ENCODE measurements around the gene GDF15.
A peak's percentile ranks its signal among the peaks of the same experiment; 100 is the strongest.

GDF15 gene

DNA sequence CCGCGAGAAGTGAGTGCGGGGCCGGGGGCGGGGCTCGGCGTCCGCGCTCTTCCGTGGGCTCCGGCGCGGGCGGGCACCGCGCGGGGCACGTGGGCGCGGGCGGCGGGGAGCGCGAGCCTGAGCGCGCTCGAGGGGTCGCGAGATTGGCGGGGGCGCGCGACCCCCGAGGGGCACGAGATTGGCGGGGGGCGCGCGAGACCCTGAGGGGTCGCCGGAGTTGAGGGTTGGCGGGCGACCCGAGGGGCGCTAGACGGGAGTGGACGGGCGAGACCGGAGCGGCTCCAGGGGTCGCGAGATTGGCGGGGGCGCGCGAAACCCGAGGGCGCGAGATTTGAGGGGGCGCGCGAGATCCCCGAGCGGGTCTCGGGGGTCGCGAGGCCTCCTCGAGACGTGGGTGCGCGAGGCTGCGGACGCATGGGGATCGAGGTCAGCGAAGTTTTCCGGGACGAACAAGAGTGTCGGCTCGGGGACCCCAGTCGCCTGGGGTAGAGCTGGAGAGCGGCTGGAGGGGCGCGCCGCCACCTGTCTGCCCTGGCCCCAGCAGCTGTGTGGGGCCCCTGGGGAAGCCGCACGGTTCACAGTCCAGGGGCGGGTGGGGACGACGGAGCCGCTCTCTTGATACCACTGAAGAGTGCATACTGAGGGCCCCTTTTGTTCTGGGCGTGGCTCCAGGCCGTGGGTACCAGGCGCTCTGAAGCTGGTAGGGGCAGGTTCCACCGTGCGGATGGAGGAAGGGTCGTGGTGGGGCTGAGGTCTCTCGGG, 33.9 kb downstream of the GDF15 start:
- no peak for DNase-seq

DNA sequence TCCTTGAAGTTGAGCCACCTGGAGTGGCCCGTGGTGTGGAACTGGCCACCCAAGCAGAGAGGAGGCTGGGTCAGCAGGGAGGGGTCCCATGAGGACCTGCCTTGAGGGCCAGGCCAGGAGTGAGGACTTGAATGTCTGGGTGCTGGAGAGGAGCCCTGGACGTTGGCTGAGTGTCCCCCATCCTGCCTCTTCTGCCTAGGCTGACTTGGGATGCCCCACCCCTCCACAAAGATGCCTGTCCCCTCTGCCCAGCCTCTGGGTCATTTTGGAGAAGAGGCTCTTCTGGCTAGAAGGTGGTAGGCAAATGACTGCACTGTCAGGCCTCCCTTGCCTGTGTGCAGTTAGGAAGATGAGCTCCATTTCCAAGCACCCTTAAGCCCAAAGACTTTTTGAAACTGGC, 35.0 kb downstream of the GDF15 start:
- DNase-seq = no peak

DNA sequence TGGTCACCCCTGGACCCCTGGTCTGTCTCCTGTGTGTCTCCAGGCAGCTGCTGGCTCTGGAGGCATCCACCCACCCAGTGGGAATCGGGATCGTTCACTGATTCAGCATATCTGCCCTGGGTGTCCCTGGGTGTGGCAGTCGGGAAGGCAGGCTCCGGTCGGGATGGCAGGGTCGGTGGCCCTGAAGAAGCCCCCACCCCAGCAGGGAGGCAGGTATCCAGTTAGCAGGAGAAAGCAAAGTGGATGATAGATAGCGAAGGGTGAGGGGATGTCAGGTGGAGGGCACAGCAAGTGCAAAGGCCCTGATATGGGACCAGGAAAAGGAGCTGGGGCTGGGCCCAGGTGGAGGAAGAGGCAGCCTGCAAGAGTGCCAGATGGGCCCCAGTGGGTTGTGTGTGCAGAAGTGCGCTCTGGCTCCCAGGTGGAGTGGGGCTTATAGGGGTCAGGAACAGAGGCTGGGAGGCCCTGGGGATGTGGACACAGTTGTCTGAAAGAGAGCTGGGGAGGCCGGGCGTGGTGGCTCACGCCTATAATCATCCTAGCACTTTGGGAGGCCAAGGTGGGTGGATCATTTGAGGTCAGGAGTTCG, 35.5 kb downstream of the GDF15 start:
- no peak for DNase-seq

- DNase-seq = no peak
These were observed 36.7 kb downstream of the GDF15 start for GRCh38 chr19:18422530-18423191.

GRCh38 chr19:18423258-18424020, 37.5 kb downstream of the GDF15 start:
- no peak for DNase-seq

GRCh38 chr19:18424122-18424889, 38.3 kb downstream of the GDF15 start:
- DNase-seq = no peak

- DNase-seq = no peak
These were observed 39.0 kb downstream of the GDF15 start for GRCh38 chr19:18424890-18425514.

DNA sequence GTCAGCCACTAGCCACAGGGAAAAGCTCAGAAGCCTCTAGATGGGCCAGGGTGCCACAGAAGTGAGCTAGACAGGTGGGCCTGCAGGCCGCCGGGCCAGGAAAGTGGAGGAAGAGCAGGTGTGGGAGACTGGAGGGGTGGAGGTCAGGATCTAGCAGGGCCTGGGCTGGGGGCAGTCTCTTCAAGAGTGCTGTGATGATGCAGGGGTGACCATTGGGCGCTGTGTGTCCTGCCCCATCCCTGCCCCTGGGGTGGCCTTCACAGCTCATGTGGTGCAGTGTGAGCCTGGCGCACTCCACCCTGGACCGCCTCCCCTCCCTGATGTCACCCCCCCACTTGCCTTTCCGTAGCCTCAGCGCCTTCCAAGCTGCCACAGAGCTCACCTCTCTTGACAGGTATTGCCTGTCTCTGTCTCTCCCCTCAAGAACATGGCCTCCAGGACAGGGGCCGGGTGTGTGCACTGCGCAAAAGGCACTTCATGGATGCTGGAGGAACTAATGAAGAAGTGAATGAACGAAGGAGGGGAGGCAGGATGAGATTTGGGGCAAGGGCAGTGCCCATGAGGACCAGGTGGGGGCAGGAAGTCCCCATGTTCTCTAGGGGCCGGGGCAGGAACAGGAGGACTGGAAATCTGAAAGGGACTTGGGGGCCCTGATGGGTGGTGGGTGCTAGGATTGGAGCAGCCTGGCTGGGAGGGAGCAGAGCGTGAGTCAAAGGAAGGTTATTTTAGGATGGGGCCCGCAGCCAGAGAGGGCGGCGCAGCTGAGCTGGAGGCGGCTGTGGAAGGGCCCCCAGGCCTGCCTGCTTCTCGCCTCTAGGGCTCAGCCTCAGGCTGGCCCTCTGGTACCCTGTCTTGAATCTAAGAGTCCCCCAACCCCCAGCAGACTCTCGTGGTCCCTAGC, 39.8 kb downstream of the GDF15 start:
- no peak for DNase-seq

DNA sequence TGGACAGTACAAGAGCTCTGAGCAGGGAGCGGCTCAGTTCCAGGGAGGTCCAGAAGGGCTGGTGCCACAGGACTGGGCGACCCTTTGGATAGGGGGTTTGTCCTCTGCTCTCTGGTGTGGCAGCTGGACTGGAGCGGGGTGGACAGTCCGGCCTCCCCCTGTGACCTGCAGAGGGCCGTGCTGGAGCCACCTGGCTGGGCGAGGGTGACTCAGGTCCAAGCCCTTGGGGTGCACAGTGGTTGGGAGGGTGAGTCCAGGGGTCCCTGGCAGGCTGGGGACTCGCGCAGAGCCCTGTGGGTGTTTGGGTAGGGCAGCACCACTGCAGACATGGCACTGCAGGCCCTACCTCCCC, 40.4 kb downstream of the GDF15 start:
- no peak for DNase-seq

- no peak for DNase-seq
These were observed 41.3 kb downstream of the GDF15 start for GRCh38 chr19:18427080-18427742.

GRCh38 chr19:18427743-18428113, 41.8 kb downstream of the GDF15 start:
- DNase-seq = no peak

DNA sequence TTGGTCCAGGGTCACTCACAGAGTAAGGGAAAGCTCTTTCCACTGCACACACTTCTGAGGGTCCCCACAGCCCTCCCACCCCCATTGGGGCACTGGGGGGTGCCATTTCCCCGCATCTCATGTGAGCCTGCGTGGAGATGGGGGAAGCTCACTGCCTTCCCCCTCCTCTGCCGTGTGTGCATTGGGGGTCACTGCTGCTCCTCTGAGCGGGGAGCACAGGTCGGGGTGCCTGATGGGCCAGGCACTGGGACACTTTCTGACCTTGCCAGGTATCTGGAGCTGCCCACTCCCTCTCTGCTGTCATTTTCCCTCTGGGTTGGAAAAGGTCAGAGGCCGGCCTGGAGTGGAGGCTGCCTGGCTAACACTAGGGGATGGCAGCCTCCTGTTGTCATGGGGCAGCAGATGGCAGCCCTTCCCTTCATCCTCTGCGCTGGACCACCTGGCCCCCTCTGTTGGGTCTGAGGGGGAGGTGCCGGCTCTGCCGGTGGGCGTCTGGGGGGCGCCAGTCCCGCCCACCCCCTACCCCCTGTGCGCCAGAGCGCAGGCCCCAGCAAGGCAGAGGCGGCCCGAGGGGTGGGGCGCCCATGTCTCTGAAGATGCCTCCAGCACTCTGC, 42.3 kb downstream of the GDF15 start:
- no peak for DNase-seq

DNA sequence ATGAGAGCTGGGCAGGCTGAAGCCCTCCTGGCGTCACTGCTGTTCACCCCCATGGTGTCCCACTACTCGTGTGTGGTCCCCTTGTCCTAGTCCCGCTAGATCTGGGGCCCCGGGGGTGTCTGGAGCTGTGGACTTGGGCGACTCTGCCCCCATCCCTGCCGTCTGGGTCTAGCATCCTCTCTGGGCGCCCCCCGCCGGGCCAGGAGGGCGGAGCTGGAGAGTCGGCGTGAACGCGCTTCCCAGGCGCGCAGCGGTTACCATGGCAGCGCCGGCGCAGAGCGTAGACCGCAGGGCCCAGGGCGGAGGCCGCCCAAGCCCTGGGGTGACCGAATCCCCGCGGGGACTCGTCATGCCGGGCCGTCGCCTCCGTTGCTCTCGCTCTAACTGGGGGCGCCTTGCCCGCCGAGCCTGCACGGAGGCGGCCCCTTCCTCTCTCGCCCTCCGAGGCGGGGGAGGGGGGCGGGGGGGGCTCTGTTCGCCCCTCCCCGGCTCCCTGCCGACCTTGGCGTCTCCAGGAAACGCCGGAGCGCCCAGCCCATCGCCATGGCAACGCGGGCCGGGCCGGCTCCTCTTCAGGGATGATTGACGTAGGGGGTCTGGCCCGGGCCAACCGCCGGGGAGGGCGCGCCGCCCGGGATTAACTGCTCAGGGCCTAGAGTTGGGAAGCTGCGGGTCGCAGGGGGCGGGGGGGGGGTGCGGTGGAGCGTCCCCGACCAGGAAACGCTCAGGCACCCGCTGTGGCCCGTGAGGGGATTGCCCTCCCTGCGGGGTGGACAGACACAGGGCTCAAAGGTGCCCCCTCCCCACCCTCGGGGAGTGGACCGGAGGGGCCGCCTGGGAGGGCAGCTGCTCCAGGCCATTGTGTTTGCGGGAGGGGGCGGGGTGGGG, 43.1 kb downstream of the GDF15 start:
- DNase-seq = peak; percentile 85

- no peak for DNase-seq
These were observed 43.9 kb downstream of the GDF15 start for GRCh38 chr19:18429717-18430416.

DNA sequence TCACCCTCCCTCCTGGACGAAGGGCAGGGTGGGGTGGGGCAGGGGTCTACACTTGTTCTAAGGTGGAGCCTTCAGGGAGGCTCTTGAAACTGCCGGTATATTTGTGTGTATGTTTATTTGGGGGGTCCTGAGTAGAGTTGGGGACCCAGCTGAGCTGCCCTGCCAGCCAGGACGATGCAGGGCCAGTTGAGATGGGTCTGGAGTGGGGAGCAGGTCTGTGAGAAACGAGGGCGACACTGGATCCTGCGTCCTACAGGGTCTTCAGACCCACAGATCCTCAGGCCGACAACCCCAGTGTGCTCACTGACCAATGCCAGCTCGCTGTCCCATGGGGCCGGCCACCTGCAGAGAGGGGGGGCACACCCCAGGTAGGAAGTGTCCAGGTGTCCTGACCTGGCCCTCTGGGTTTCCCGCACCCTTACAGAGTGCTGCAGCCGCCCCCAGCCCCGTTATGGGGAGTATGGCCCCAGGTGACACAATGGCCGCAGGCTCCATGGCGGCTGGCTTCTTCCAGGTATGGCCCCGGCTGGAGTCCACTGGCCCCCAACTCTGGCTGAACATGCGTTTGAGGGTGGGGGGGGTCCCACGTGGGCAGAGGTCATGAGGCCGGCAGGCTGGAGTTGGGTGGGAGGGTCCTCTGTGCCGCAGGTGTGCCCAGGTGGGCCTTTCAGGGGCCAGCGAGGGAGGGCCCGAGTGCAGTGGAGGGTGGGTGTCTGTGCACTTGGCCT, 44.6 kb downstream of the GDF15 start:
- no peak for DNase-seq

- DNase-seq = no peak
These were observed 45.6 kb downstream of the GDF15 start for GRCh38 chr19:18431351-18432197.

Measured in NCI-H2107 (cell line).